Measurements from ENCODE around the gene ANKRD13B.

Gene ANKRD13B

GRCh38 chr17:29579866-29580771 lies 12.8 kb upstream of the ANKRD13B start:
- peak in 55 of 58 donors; percentile 33 to 92 (median 78) for DNase-seq

- peak in 20 of 58 donors; percentile 21 to 69 (median 34) for DNase-seq
Observed at GRCh38 chr17:29581583-29582253, 11.2 kb upstream of the ANKRD13B start.

DNA sequence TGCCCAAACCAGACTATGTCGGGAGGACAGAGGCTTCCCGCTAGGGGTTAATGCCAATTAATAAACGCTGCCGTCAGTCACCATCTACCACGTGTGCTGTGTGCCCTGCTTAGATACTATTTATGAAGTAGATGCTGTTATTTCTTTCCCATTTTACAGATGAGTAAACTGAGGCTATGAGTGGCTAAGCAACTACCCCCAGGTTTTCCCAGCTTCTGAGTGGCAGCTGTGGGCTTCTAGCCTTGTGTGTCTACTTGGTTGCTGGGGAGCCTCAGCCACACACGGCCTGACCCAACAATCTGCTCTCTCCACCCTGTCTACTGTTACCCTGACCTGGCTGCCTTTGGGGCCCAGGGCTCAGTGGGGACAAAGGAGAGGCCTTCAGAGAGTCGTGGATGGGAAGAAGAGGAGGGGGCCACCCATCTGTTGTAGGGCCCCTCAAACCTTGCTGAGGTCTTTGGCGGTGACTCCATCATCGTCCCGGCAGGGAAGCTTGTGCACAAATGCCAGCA lies 10.6 kb upstream of the ANKRD13B start:
- DNase-seq = no peak

GRCh38 chr17:29582772-29583171 lies 10.2 kb upstream of the ANKRD13B start:
- DNase-seq = peak in 52 of 58 donors; percentile 41 to 88 (median 73)

- DNase-seq = no peak
Observed at GRCh38 chr17:29583324-29584248, 9.3 kb upstream of the ANKRD13B start.

DNA sequence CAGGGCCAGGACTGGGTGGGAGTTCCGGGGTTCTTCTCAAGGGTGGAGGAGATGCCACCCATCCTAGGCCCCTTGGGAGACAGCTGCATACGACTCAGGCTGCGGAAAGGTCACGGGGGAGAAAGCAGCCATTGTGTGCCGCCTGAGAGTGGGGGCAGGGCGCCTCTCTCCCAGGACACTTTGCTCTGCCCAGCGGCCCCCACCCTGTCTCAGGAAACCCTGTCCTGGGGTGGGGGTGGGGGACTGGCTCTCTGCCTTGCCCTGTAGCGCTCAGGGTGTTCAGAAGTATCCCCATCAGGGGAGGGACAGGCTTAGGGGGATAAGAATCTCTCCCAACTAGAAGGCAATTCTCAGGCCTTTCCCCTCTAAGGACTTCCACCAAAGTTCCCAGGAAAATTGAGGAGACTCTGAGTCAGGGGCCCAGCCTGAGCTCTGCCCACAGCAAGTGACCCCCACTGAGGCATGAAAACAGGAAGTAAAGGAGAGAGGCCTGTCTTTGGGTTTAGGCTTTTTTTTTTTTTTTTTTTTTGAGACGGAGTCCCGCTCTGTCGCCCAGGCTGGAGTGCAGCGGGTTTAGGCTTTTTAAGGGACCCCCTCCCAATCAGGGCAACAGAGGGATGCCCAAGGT lies 8.4 kb upstream of the ANKRD13B start:
- DNase-seq = peak in 45 of 58 donors; percentile 36 to 86 (median 65)

- DNase-seq = peak in 2 of 58 donors; percentile 22 to 23
Observed at GRCh38 chr17:29585080-29585751, 7.7 kb upstream of the ANKRD13B start.

DNA sequence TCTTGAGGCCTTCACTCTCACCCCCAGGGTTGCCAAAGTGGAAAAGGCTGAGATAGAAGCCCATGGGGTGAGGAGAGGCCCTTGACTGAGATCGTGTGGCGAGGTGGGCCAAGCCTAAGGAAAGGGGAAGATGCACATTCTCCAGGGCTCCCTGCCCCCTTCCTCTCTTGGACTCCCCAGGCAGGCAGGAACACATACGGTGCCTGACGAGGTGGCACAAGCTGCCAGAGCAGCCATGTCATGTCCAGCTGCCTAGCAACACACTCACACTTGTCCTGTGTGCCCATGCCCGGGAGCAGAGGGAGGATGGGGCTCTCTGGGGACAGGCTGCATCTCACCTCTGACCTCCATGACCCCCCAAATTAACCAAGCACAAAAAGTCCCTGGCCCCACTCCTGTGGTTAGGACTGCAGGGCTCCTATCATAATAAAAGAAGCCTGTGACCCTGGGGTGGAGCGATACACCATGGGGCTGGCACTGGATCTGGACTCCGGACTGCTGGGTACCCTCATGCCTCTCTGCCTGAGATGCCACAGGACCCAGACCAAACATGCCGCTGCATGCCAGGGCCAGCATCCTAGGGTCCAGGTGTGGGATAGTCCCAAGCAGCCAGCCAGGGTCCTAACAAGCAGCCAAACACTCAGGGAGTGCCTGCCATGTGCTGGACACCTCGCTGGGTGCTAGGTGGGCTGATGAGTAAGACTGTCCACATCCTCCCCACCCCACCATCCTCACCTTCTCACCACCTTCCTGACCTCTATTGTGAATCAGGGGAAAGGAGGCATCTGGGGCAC lies 6.1 kb upstream of the ANKRD13B start:
- DNase-seq = peak in 1 of 58 donors; percentile 30

- no peak for DNase-seq
Observed at GRCh38 chr17:29587591-29587990, 5.3 kb upstream of the ANKRD13B start.

GRCh38 chr17:29588017-29588561 lies 4.8 kb upstream of the ANKRD13B start:
- DNase-seq = peak in 1 of 58 donors; percentile 54

GRCh38 chr17:29588562-29589411 lies 4.1 kb upstream of the ANKRD13B start:
- peak in 20 of 58 donors; percentile 26 to 72 (median 45) for DNase-seq

DNA sequence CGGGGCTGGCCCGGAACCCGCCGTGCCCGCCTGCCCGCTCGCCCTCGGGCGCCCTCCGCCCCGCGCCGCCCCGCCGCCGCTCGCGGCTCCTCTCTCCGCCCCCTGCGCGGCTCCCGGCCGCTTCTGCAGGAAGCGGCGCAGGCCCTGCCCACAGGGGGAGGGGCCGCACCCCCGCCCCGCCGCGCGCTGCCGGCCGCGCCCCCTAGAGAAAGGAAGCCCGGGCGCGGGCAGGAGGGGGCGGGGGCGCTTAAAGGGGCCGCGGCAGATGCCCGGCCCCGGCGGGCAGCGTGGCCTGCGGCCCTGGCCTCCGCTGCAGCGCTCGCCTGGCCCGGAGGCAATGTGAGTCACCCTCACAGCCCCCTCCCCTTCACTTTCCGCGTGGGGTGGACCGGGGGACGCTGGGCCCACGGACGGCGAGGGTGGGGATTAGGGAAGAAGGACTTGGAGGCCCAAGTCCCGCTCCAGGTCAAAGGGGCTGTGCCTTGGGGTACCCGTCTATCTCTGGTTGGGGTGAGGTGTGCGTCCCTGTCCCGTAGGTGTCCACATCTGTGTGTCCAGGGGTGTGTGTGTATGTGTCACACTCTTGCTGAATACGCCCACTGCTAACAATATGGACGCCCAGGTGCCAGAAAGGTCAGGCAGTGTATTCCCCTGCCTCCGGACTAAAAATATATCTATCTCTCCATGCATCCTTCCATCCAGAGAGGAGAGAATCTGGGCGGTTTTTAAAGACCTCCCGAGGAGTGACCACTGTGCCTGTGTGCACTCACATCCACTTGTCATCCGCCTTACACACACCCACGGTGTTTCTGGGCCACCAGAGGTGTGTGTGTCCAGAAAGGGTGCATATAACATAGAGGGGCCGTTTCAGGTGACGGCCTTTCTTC lies 3.2 kb upstream of the ANKRD13B start, which contains the start of gene GIT1:
GIT1 (minus strand) TSS at position 125 of the 887 bp plus-strand sequence. CDS start 270 bp downstream, outside the sequence.
- peak in 50 of 58 donors; percentile 43 to 90 (median 76) for DNase-seq

GRCh38 chr17:29590411-29591145 lies 2.4 kb upstream of the ANKRD13B start:
- peak in 29 of 58 donors; percentile 25 to 76 (median 54) for DNase-seq

DNA sequence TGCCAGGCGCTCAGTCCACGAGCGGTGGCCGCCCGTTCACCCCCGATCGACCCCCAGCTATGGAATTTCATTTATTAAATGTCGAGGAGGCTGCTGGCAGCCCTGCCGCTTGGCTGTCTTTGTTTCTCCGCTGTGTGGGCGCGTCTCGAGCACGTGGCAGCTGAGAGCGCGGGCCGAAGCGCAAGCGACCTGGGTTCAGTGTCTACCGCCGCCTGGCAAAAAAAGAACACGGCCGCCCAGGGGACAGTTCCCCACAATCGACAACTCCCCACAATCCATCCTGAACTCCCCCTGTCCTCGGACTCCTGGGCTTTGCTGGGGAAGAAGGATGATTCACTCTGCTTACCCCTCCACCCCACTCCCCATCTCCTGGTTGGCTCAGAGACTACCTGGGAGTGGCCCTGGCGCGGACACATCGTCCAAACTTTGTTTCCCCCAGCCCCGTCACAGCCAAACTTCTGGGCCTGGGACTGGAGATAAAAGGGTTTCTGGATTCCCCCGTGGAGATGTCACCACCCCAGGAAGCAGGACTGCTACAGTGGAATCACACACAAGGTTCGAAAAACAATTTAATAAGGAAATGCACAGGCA lies 1.7 kb upstream of the ANKRD13B start:
- DNase-seq = peak in 22 of 58 donors; percentile 39 to 76 (median 55)
